Coronary artery (tissue), 2 donors: ENCODE data around the gene CARHSP1.
A peak's percentile ranks its signal among the peaks of the same experiment; 100 is the strongest.
"Not testable (repeated sequence)": the region's sequence is repeated elsewhere in the genome, so short reads cannot be mapped to it uniquely, and the experiment has no call there.

ENCODE experiments used
- DNase-seq: peaks from one replicate; pipeline ENCODE4 v3.0.0-alpha.2; 2017; ENCODE audit warnings: low spot score
- H3K27ac ChIP-seq, 2 donors: fragments of 200-600 bp; sonication (generic); one replicate each; pipeline ENCODE4 v1.5.1; 2016 to 2019
- H3K4me3 ChIP-seq: fragments of 200-600 bp; sonication (generic); 2 replicates; pipeline ENCODE4 v1.5.1; 2016; ENCODE audit warnings: mild to moderate bottlenecking, moderate library complexity
- CTCF ChIP-seq: fragments of 200-600 bp; sonication (generic); IDR thresholded peaks from one replicate; pipeline ENCODE4 v1.5.1; 2019; ENCODE audit warnings: antibody characterized with exemption

Gene CARHSP1

GRCh38 chr16:8847623-8848022, 21.2 kb downstream of the CARHSP1 start:
- no peak overlapping the region for H3K4me3 ChIP-seq
- H3K27ac ChIP-seq, result no peak overlapping the region
- TF ChIP-seq CTCF, result no peak
- DNase-seq, result no peak

GRCh38 chr16:8847145-8847544, 21.7 kb downstream of the CARHSP1 start:
- DNase-seq, result no peak
- H3K4me3 ChIP-seq, result no peak overlapping the region
- no peak overlapping the region for H3K27ac ChIP-seq
- TF ChIP-seq CTCF, result no peak

- no peak for DNase-seq
- H3K4me3 ChIP-seq, result no peak overlapping the region
- TF ChIP-seq CTCF, result no peak
- no peak overlapping the region for H3K27ac ChIP-seq
Measured at GRCh38 chr16:8846401-8846932, 22.3 kb downstream of the CARHSP1 start.

GRCh38 chr16:8845699-8846298, 23.0 kb downstream of the CARHSP1 start:
- no peak overlapping the region for H3K4me3 ChIP-seq
- no peak overlapping the region for H3K27ac ChIP-seq
- TF ChIP-seq CTCF, result no peak
- DNase-seq, result peak; percentile 59

GRCh38 chr16:8843296-8843695, 25.5 kb downstream of the CARHSP1 start:
- H3K4me3 ChIP-seq, DNase-seq: not testable (repeated sequence)
- peak overlapping the region in 1 of 2 donors; percentile 32 for H3K27ac ChIP-seq

- not testable (repeated sequence) for DNase-seq, H3K4me3 ChIP-seq
- H3K27ac ChIP-seq, result peak overlapping the region in 1 of 2 donors; percentile 41
Measured at GRCh38 chr16:8842016-8842415, 26.8 kb downstream of the CARHSP1 start.

- not testable (repeated sequence) for H3K27ac ChIP-seq, DNase-seq, H3K4me3 ChIP-seq
Measured at GRCh38 chr16:8837594-8837993, 31.2 kb downstream of the CARHSP1 start.

GRCh38 chr16:8836797-8837196, 32.0 kb downstream of the CARHSP1 start:
- H3K4me3 ChIP-seq, H3K27ac ChIP-seq, DNase-seq: not testable (repeated sequence)

- DNase-seq, result no peak
- Histone ChIP-seq H3K27ac (no peak overlapping the region), H3K4me3 (no peak overlapping the region)
- TF ChIP-seq CTCF, result no peak
Measured at GRCh38 chr16:8832717-8833105, 36.1 kb downstream of the CARHSP1 start.
